HepG2 (cell line): ENCODE data around the gene TAB2. TPM values are rescaled to one million over a fixed set of nuclear protein-coding genes. Genes with fewer than 3 reads are reported as not detected.

Experiments used
- AGO1 ChIP-seq: fragments of 200-400 bp; formaldehyde crosslinking; IDR thresholded peaks from 2 replicates; pipeline ENCODE4 v1.6.1; 2017; ENCODE audit warnings: mild to moderate bottlenecking, low read depth, low read length, moderate library complexity; ENCODE audit not compliant: poor library complexity, severe bottlenecking
- CCDC6 ChIP-seq: sonication (generic); formaldehyde crosslinking; IDR thresholded peaks from 2 replicates; pipeline ENCODE4 v1.8.1; 2022; ENCODE audit warnings: mild to moderate bottlenecking, missing genetic modification reagents, moderate library complexity
- CENPX ChIP-seq: sonication (generic); formaldehyde crosslinking; IDR thresholded peaks from 2 replicates; pipeline ENCODE4 v1.9.0; 2021; ENCODE audit warnings: mild to moderate bottlenecking, missing genetic modification reagents, moderate library complexity
- CREM ChIP-seq, 2 experiments: sonication (generic) in 1 of 2; formaldehyde crosslinking in 1 of 2; IDR thresholded peaks; 2 replicates each; pipeline versions ENCODE4 v1.4.0 to v1.6.1; 2016 to 2020; ENCODE audit warnings: antibody characterized with exemption in 1 of 2, mild to moderate bottlenecking in 1 of 2, missing genetic modification reagents in 1 of 2
- DR1 ChIP-seq: sonication (generic); formaldehyde crosslinking; IDR thresholded peaks from 2 replicates; pipeline ENCODE4 v1.8.0; 2021; ENCODE audit warnings: mild to moderate bottlenecking, missing genetic modification reagents, inconsistent platforms
- HCFC1 ChIP-seq: fragments of 150-350 bp; IDR thresholded peaks from 2 replicates; pipeline ENCODE4 v1.6.1; 2014; ENCODE audit warnings: low read depth, low read length
- NFYB ChIP-seq: sonication (generic); formaldehyde crosslinking; IDR thresholded peaks from 2 replicates; pipeline ENCODE4 v1.4.0; 2020; ENCODE audit warnings: missing genetic modification reagents
- POLR2A ChIP-seq, 2 experiments: IDR thresholded peaks; 2 replicates each; pipeline ENCODE4 v1.6.1; 2011; ENCODE audit warnings: low read depth in 2 of 2, low read length in 2 of 2, mild to moderate bottlenecking in 1 of 2, moderate library complexity in 1 of 2; ENCODE audit not compliant: insufficient read depth in 1 of 2
- RBAK ChIP-seq: sonication (generic); formaldehyde crosslinking; IDR thresholded peaks from 2 replicates; pipeline ENCODE4 v1.5.1; 2020; ENCODE audit warnings: mild to moderate bottlenecking, missing genetic modification reagents
- RFXANK ChIP-seq: IDR thresholded peaks from 2 replicates; pipeline ENCODE4 v1.6.1; 2016
- SOX6 ChIP-seq, 2 experiments: fragments of 450-650 bp in 1 of 2; sonication (generic) in 1 of 2; formaldehyde crosslinking in 1 of 2; IDR thresholded peaks; 2 replicates each; pipeline versions ENCODE4 v1.4.0 to v1.6.1; 2017 to 2020; ENCODE audit warnings: antibody characterized with exemption in 1 of 2, mild to moderate bottlenecking in 1 of 2, missing genetic modification reagents in 1 of 2
- ZNF234 ChIP-seq: sonication (generic); formaldehyde crosslinking; conservative IDR thresholded peaks from 2 replicates; pipeline ENCODE4 v1.5.1; 2020; ENCODE audit warnings: mild to moderate bottlenecking, missing genetic modification reagents
- ZNF431 ChIP-seq: sonication (generic); formaldehyde crosslinking; IDR thresholded peaks from 2 replicates; pipeline ENCODE4 v1.9.0; 2022; ENCODE audit warnings: missing genetic modification reagents, low read depth, mild to moderate bottlenecking, borderline replicate concordance
- ZNF441 ChIP-seq: sonication (generic); formaldehyde crosslinking; IDR thresholded peaks from 2 replicates; pipeline ENCODE4 v1.7.0; 2021; ENCODE audit warnings: missing genetic modification reagents, borderline replicate concordance
- ZNF558 ChIP-seq: sonication (generic); formaldehyde crosslinking; IDR thresholded peaks from 2 replicates; pipeline ENCODE4 v1.9.0; 2022; ENCODE audit warnings: mild to moderate bottlenecking, missing genetic modification reagents, borderline replicate concordance
- ZNF564 ChIP-seq: sonication (generic); formaldehyde crosslinking; IDR thresholded peaks from 2 replicates; pipeline ENCODE4 v1.8.1; 2023; ENCODE audit warnings: mild to moderate bottlenecking, missing genetic modification reagents
- ZNF660 ChIP-seq: sonication (generic); formaldehyde crosslinking; IDR thresholded peaks from 2 replicates; pipeline ENCODE4 v1.5.1; 2020; ENCODE audit warnings: mild to moderate bottlenecking, low read depth, missing genetic modification reagents, borderline replicate concordance
- ZNF772 ChIP-seq: sonication (generic); formaldehyde crosslinking; IDR thresholded peaks from 2 replicates; pipeline ENCODE4 v1.5.0; 2020; ENCODE audit warnings: mild to moderate bottlenecking, missing genetic modification reagents
- polyA plus RNA-seq, 8 experiments: library from polyadenylated mRNA; depleted of rRNA in 3 of 8; stranded (reverse) in 7 of 8; unstranded in 1 of 8; fragments of >200 nt; fragmentation: Illumina TruSeq in 4 of 8; extraction: Trizol in 4 of 8; gene quantifications; 2 replicates each; pipeline versions ENCODE4 v1.2.1 to v1.2.3, GENCODE V29; 2011 to 2016; ENCODE audit warnings: low read depth in 4 of 8, missing spikeins in 1 of 8, mixed read lengths in 1 of 8; ENCODE audit not compliant: insufficient read depth in 1 of 8
- total RNA-seq, 5 experiments: library from RNA; depleted of rRNA; stranded (reverse); fragments of >200 nt; fragmentation: Illumina TruSeq; extraction: Trizol; gene quantifications; 2 replicates each; pipeline ENCODE4 v1.2.3, GENCODE V29; 2016; ENCODE audit warnings: low read depth in 1 of 5
- TF ChIP-seq, protein P1 (sequence below): sonication (generic); formaldehyde crosslinking; IDR thresholded peaks from 2 replicates; pipeline ENCODE4 v1.5.0; 2020; ENCODE audit warnings: mild to moderate bottlenecking, missing genetic modification reagents
- TF ChIP-seq, protein P2 (sequence below): sonication (generic); formaldehyde crosslinking; IDR thresholded peaks from 2 replicates; pipeline ENCODE4 v1.8.0; 2022; ENCODE audit warnings: mild to moderate bottlenecking, missing genetic modification reagents, moderate library complexity
- TF ChIP-seq, protein P3 (sequence below): sonication (generic); formaldehyde crosslinking; IDR thresholded peaks from 2 replicates; pipeline ENCODE4 v1.9.0; 2021; ENCODE audit warnings: missing genetic modification reagents, mild to moderate bottlenecking, borderline replicate concordance

Gene TAB2
- total and polyA plus RNA-seq, 2 of the 13 experiments (the other 11 are each of a cell fraction or from before 2014, with no cell fraction given), result 23.7 to 50.2 TPM

DNA sequence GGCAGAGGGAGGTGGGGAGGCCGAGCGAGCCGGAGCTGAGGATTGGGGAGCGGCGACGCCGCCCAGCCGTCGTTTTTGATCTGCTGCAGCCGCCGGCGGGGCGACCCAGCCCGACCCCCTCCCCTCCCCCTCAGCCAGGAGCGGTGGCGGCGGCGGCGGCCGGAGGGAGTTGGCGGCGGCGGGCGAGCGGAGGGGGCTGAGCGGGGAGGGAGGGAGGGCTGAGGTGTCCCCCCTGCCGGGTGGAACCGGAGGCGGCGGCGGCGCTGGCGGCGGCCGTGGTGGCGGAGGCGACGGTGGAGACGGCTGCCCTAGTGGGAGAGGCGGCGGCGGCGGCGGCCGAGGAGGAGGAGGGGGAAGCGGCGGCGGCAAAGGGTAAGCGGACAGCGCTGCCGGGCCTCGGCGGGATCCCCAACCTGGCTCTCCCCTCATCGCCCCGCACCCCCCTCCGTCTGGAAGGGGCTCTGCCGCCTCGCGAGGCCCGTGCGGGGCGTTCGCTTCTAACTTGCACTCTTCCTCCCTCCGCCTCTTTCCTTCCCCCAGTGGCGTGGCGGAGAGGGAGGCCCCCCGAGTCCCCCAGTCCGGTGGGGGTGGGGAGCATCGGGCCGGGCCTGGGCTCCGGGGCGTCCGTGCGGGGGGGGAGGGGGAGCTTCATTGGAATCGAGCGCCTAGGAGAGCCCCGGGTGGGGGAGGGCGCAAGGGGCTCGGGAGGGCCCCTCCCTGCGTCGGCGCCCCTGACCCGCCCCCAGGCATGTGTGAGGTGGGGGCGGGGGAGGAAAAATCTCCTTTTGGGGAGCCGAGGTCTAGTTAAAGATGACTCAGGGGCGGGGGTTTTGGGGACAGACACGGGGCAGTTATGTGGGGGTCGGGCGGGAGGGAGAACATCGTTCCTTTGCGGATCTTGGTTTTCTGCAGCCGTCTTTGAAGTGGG lies at the start of gene TAB2 (continued):
- TF ChIP-seq, protein P1, sequence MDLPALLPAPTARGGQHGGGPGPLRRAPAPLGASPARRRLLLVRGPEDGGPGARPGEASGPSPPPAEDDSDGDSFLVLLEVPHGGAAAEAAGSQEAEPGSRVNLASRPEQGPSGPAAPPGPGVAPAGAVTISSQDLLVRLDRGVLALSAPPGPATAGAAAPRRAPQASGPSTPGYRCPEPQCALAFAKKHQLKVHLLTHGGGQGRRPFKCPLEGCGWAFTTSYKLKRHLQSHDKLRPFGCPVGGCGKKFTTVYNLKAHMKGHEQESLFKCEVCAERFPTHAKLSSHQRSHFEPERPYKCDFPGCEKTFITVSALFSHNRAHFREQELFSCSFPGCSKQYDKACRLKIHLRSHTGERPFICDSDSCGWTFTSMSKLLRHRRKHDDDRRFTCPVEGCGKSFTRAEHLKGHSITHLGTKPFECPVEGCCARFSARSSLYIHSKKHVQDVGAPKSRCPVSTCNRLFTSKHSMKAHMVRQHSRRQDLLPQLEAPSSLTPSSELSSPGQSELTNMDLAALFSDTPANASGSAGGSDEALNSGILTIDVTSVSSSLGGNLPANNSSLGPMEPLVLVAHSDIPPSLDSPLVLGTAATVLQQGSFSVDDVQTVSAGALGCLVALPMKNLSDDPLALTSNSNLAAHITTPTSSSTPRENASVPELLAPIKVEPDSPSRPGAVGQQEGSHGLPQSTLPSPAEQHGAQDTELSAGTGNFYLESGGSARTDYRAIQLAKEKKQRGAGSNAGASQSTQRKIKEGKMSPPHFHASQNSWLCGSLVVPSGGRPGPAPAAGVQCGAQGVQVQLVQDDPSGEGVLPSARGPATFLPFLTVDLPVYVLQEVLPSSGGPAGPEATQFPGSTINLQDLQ (CRISPR knock-in tag), result 0 out of 2 replicates have a peak, but pooled peaks have one; percentile 69
- TF ChIP-seq ZNF441 (CRISPR knock-in tag) (no peak), NFYB (no peak), RFXANK (CRISPR knock-in tag) (no peak), CREM (IDR thresholded peaks at IDR 0.05) (no peak), CREM (CRISPR knock-in tag; IDR thresholded peaks at IDR 0.05) (no peak), SOX6 (IDR thresholded peaks at IDR 0.05) (no peak), SOX6 (CRISPR knock-in tag; IDR thresholded peaks at IDR 0.05) (no peak), AGO1 (peak; percentile 8), ZNF660 (CRISPR knock-in tag) (no peak), CENPX (CRISPR knock-in tag) (no peak), RBAK (CRISPR knock-in tag) (no peak), ZNF558 (CRISPR knock-in tag) (no peak; the same call in 1 of the 2 replicates), CCDC6 (CRISPR knock-in tag) (no peak), ZNF234 (CRISPR knock-in tag) (peak; percentile 70; the same call in 1 of the 2 replicates), ZNF772 (CRISPR knock-in tag) (no peak), POLR2A (IDR thresholded peaks at IDR 0.05; ENCODE audit: insufficient read depth in 1 of 2, low read depth in 2 of 2, low read length in 2 of 2) (peak in 1 of 2 experiments; percentile 38; a peak in 2 of 4 replicates), HCFC1 (no peak), ZNF564 (CRISPR knock-in tag) (no peak), ZNF431 (CRISPR knock-in tag) (no peak), DR1 (CRISPR knock-in tag) (no peak)
- TF ChIP-seq, protein P2, sequence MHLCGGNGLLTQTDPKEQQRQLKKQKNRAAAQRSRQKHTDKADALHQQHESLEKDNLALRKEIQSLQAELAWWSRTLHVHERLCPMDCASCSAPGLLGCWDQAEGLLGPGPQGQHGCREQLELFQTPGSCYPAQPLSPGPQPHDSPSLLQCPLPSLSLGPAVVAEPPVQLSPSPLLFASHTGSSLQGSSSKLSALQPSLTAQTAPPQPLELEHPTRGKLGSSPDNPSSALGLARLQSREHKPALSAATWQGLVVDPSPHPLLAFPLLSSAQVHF, result 0 out of 2 replicates have a peak, but pooled peaks have one; percentile 69
- TF ChIP-seq, protein P3, sequence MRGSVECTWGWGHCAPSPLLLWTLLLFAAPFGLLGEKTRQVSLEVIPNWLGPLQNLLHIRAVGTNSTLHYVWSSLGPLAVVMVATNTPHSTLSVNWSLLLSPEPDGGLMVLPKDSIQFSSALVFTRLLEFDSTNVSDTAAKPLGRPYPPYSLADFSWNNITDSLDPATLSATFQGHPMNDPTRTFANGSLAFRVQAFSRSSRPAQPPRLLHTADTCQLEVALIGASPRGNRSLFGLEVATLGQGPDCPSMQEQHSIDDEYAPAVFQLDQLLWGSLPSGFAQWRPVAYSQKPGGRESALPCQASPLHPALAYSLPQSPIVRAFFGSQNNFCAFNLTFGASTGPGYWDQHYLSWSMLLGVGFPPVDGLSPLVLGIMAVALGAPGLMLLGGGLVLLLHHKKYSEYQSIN (CRISPR knock-in tag), result no peak
